ENCODE results near the gene CD151.

- TF ChIP-seq POLR2A (IDR thresholded peaks at IDR 0.05): no peak
- TF ChIP-seq, protein P1, sequence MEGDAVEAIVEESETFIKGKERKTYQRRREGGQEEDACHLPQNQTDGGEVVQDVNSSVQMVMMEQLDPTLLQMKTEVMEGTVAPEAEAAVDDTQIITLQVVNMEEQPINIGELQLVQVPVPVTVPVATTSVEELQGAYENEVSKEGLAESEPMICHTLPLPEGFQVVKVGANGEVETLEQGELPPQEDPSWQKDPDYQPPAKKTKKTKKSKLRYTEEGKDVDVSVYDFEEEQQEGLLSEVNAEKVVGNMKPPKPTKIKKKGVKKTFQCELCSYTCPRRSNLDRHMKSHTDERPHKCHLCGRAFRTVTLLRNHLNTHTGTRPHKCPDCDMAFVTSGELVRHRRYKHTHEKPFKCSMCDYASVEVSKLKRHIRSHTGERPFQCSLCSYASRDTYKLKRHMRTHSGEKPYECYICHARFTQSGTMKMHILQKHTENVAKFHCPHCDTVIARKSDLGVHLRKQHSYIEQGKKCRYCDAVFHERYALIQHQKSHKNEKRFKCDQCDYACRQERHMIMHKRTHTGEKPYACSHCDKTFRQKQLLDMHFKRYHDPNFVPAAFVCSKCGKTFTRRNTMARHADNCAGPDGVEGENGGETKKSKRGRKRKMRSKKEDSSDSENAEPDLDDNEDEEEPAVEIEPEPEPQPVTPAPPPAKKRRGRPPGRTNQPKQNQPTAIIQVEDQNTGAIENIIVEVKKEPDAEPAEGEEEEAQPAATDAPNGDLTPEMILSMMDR (IDR thresholded peaks at IDR 0.05): no peak
These were observed 28.3 kb downstream of the CD151 start for GRCh38 chr11:861105-861479.
